Spleen (tissue), 11 donors: ENCODE measurements around the gene CCDC6. TPM values are rescaled to one million over a fixed set of nuclear protein-coding genes. Genes with fewer than 3 reads are reported as not detected.

Source experiments
- DNase-seq: peaks from one replicate; pipeline ENCODE4 v3.0.0-alpha.2; 2020
- H3K27ac ChIP-seq, 8 donors: fragments of 200-600 bp; sonication (generic) in 7 of 8; 1 replicate in 4 of 8; 2 replicates in 4 of 8; pipeline versions ENCODE4 v1.5.0 to v1.8.0; 2016 to 2021; ENCODE audit warnings: inconsistent platforms in 4 of 8, mild to moderate bottlenecking in 4 of 8, moderate library complexity in 1 of 8
- H3K27me3 ChIP-seq, 7 donors: fragments of 200-600 bp; sonication (generic) in 6 of 7; replicated peaks in 1 of 7; 1 replicate in 4 of 7; 2 replicates in 3 of 7; pipeline versions ENCODE4 v1.5.0 to v1.8.0; 2016 to 2021; ENCODE audit warnings: inconsistent platforms in 3 of 7, mild to moderate bottlenecking in 1 of 7
- H3K36me3 ChIP-seq, 6 donors: fragments of 200-600 bp; sonication (generic) in 5 of 6; 1 replicate in 4 of 6; 2 replicates in 2 of 6; pipeline versions ENCODE4 v1.5.0 to v1.8.0; 2016 to 2021; ENCODE audit warnings: inconsistent platforms in 2 of 6
- H3K4me1 ChIP-seq, 6 donors: fragments of 200-600 bp; sonication (generic) in 5 of 6; 1 replicate in 3 of 6; 2 replicates in 3 of 6; pipeline versions ENCODE4 v1.5.0 to v1.8.0; 2016 to 2021; ENCODE audit warnings: inconsistent platforms in 3 of 6
- H3K4me3 ChIP-seq, 8 donors: fragments of 200-600 bp; sonication (generic) in 7 of 8; 1 replicate in 4 of 8; 2 replicates in 4 of 8; pipeline versions ENCODE4 v1.5.0 to v1.8.0; 2016 to 2021; ENCODE audit warnings: inconsistent platforms in 4 of 8, mild to moderate bottlenecking in 4 of 8, moderate library complexity in 2 of 8
- H3K9me3 ChIP-seq, 8 donors: fragments of 200-600 bp; sonication (generic) in 7 of 8; 1 replicate in 4 of 8; 2 replicates in 4 of 8; pipeline versions ENCODE4 v1.5.0 to v1.8.0; 2016 to 2021; ENCODE audit warnings: inconsistent platforms in 4 of 8
- POLR2A ChIP-seq, 3 donors: fragments of 450-650 bp; IDR thresholded peaks; one replicate each; pipeline ENCODE4 v1.5.1; 2017; ENCODE audit warnings: antibody characterized with exemption in 3 of 3, mild to moderate bottlenecking in 1 of 3
- POLR2AphosphoS5 ChIP-seq, 3 donors: sonication (generic); formaldehyde crosslinking; IDR thresholded peaks; one replicate each; pipeline ENCODE4 v1.5.1; 2017; ENCODE audit warnings: antibody characterized with exemption in 3 of 3
- WGBS, 5 donors: extraction: QIAGEN DNeasy Blood & Tissue Kit in 3 of 5; methylation state at CpG; one replicate each; pipeline versions ENCODE4 v1.1.5 to v1.1.7; 2013 to 2018; 5-methylcytosine and 5-hydroxymethylcytosine counted together
- intact Hi-C: fragments of 100-400 bp; cut with DNase I; formaldehyde crosslinking; loops from one replicate; pipeline ENCODE4 v1.15.0; 2023; ENCODE audit warnings: low total_unique reads
- polyA plus RNA-seq, 3 donors: library from polyadenylated mRNA; stranded (reverse); fragments of 200-250 nt; gene quantifications; one replicate each; pipeline ENCODE4 v1.2.1, GENCODE V29; 2013
- total RNA-seq, 7 donors: library from RNA; depleted of rRNA in 3 of 7; stranded (reverse); fragments of >200 nt in 3 of 7; fragmentation: NEBNext Ultra II Directional in 4 of 7; extraction: Animal tissue kit (Norgen Biotek cat#: 25700) in 4 of 7; gene quantifications; one replicate each; pipeline versions ENCODE4 v1.1.0 to v1.2.1, GENCODE V29; 2016 to 2021
- TF ChIP-seq, protein P1 (sequence below), 11 experiments: fragments of 200-600 bp in 7 of 11; fragments of 450-650 bp in 4 of 11; sonication (generic) in 4 of 11; IDR thresholded peaks in 8 of 11; conservative IDR thresholded peaks in 3 of 11; 1 replicate in 7 of 11; 2 replicates in 4 of 11; pipeline versions ENCODE4 v1.4.0 to v1.8.0; 2016 to 2021; ENCODE audit warnings: antibody characterized with exemption in 11 of 11, inconsistent platforms in 4 of 11, mild to moderate bottlenecking in 1 of 11
- donor health status: healthy with polysubstance abuse.
- donor health status: DM: no; HTN: no; CAD: no; lungs with moderate emphysema.
- donor health status: DM: no; HTN: no; CAD: no.
- donor health status: Bipolar disorder and iron deficiency.
- donor health status: healthy.
- donor health status: DM: no; HTN: no; CAD: no.
- donor health status: DM: yes; HTN: yes; CAD: no.

CCDC6 gene
- total and polyA plus RNA-seq, 10 donors: 8.7 to 55.1 (median 37.6) TPM

DNA sequence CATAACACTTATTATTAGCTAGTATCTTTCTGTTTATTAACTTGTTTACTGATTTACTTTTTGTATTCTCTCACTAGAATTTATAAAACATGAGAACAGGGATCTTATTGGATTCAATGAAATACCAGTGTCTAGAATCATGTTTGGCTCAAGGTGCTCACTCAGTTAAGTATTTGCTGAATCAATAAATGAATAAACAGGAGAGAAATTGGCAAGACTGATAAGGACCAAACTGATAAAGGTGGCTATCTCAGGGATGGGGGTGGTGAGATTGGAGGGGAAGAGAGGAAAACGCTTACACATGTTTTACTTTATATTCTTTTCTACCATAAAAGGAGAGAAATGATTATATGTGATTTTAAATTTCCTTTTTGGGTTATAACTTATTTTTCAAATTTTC, 43.3 kb upstream of the CCDC6 start:
- TF ChIP-seq POLR2A (IDR thresholded peaks at IDR 0.05) (no peak), POLR2AphosphoS5 (IDR thresholded peaks at IDR 0.05) (no peak)
- TF ChIP-seq, protein P1, sequence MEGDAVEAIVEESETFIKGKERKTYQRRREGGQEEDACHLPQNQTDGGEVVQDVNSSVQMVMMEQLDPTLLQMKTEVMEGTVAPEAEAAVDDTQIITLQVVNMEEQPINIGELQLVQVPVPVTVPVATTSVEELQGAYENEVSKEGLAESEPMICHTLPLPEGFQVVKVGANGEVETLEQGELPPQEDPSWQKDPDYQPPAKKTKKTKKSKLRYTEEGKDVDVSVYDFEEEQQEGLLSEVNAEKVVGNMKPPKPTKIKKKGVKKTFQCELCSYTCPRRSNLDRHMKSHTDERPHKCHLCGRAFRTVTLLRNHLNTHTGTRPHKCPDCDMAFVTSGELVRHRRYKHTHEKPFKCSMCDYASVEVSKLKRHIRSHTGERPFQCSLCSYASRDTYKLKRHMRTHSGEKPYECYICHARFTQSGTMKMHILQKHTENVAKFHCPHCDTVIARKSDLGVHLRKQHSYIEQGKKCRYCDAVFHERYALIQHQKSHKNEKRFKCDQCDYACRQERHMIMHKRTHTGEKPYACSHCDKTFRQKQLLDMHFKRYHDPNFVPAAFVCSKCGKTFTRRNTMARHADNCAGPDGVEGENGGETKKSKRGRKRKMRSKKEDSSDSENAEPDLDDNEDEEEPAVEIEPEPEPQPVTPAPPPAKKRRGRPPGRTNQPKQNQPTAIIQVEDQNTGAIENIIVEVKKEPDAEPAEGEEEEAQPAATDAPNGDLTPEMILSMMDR (IDR thresholded peaks at IDR 0.05 in 8 of 11, conservative IDR thresholded peaks at IDR 0.05 in 3 of 11): no peak
- no peaks in the 10 kb centered on the region for H3K36me3 ChIP-seq
- no peaks in the 10 kb centered on the region for H3K27me3 ChIP-seq
- no peak for DNase-seq
- H3K4me1 ChIP-seq: no peaks in the 10 kb centered on the region
- H3K9me3 ChIP-seq: no peaks in the 10 kb centered on the region
- WGBS, 5 donors: 78 to 88% (median 86%) methylated on average over 1 of the region's 1 CpG
- intact Hi-C loops: no loop called here
- H3K27ac ChIP-seq: no peak overlapping the region
- H3K4me3 ChIP-seq: no peak overlapping the region

DNA sequence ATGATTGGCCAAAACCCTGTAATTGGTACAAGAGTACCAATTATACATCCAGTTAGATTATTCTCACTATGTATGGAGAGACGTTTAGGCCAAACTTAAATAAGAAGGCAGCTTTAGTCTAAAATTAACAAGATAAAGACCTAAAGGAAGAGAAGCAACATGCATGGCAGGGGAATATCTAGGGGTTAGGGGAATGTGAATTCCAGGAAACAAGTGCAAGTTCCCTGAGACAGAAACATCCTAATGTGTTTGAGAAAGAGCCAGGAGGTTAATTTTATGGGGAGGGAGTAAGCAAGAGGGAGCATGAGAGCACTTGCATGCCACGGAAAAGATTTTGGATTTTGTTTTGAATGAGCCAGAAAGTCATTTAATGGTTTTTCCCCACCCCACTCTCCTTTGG, 39.6 kb upstream of the CCDC6 start:
- Histone ChIP-seq H3K4me3 (no peak overlapping the region), H3K36me3 (no peaks in the 10 kb centered on the region), H3K27ac (no peak overlapping the region), H3K9me3 (no peaks in the 10 kb centered on the region), H3K27me3 (no peaks in the 10 kb centered on the region), H3K4me1 (no peaks in the 10 kb centered on the region)
- no peak for DNase-seq
- no peak for TF ChIP-seq POLR2A (IDR thresholded peaks at IDR 0.05)
- no peak for TF ChIP-seq POLR2AphosphoS5 (IDR thresholded peaks at IDR 0.05)
- TF ChIP-seq, protein P1 (IDR thresholded peaks at IDR 0.05 in 8 of 11, conservative IDR thresholded peaks at IDR 0.05 in 3 of 11): no peak
- intact Hi-C loops: no loop called here
- 49 to 73% (median 66%) methylated on average over 2 of the region's 2 CpGs for WGBS, 5 donors

DNA sequence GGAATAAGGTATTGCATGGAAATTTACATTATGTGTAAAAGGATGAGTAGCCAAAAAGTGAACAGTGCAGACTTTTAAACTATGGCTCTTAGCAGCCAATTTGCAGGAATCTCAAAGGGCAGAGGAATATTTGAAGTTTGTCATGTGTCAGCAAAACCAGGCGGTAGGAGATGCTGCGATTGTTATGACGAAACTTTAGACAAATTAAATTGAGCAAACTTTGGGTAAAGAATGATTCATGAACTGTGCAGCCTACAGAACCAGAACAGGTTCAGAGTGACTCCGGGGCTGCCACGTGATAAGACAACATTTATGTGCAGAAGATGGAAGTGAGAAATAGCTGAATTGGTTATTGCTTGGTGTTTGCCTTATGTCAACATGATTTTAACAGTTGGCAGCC, 39.2 kb upstream of the CCDC6 start:
- intact Hi-C loops: no loop called here
- TF ChIP-seq, protein P1 (IDR thresholded peaks at IDR 0.05 in 8 of 11, conservative IDR thresholded peaks at IDR 0.05 in 3 of 11): no peak
- TF ChIP-seq POLR2A (IDR thresholded peaks at IDR 0.05): no peak
- no peak for TF ChIP-seq POLR2AphosphoS5 (IDR thresholded peaks at IDR 0.05)
- WGBS, 5 donors: 83 to 96% (median 92%) methylated on average over 5 of the region's 5 CpGs
- no peak for DNase-seq
- Histone ChIP-seq H3K9me3 (no peaks in the 10 kb centered on the region), H3K4me1 (no peaks in the 10 kb centered on the region), H3K27ac (no peak overlapping the region), H3K27me3 (no peaks in the 10 kb centered on the region), H3K4me3 (no peak overlapping the region), H3K36me3 (no peaks in the 10 kb centered on the region)

DNA sequence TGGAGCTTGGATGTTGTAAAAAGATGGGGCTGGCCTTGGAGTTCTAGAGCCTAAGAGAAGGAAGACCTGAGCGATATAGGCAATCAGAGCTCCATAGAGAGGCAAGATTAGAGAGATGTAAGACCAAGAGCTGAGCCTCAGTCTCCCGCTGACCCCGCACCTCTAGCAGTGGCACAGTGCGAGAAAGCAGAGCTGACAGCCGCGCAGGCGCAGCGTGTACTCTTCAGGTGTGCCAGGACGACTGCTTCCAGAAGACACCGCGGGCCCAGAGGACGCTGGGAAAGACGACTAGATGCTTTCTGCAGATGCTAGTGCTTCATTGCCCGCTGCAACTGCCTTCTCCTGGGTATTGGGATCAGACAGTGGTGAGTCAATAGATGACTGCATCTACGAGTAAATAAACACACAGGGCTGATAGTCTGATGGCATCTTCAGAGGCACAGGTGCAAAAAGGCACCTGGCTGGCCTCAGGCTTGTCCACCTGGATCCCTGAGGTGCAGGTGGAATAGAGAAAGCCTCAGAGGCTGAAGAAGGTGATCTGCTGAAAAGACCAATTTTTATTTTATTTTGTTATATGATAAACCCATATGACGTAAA, 38.1 kb upstream of the CCDC6 start:
- no peak for DNase-seq
- intact Hi-C loops: no loop called here
- Histone ChIP-seq H3K36me3 (no peaks in the 10 kb centered on the region), H3K27me3 (no peaks in the 10 kb centered on the region), H3K9me3 (no peaks in the 10 kb centered on the region), H3K27ac (no peak overlapping the region), H3K4me1 (no peaks in the 10 kb centered on the region), H3K4me3 (no peak overlapping the region)
- 82 to 92% (median 87%) methylated on average over 16 of the region's 16 CpGs for WGBS, 5 donors
- no peak for TF ChIP-seq POLR2A (IDR thresholded peaks at IDR 0.05)
- TF ChIP-seq, protein P1 (IDR thresholded peaks at IDR 0.05 in 8 of 11, conservative IDR thresholded peaks at IDR 0.05 in 3 of 11): no peak
- TF ChIP-seq POLR2AphosphoS5 (IDR thresholded peaks at IDR 0.05): no peak
